Lower lobe of right lung (tissue), 2 donors: ENCODE measurements around the gene ALDH1A1. TPM values are rescaled to one million over a fixed set of nuclear protein-coding genes. Genes with fewer than 3 reads are reported as not detected.

ENCODE experiments used
- ATAC-seq, 2 donors: fragments of 200-7000 bp; cut with Tn5 transposase; one replicate each; pipeline ENCODE4 v1.9.1; 2020 to 2022; ENCODE audit warnings: mild to moderate bottlenecking in 2 of 2, moderate library complexity in 2 of 2
- DNase-seq: peaks from one replicate; pipeline ENCODE4 v3.0.0-alpha.2; 2020
- H3K27ac ChIP-seq: fragments of 200-600 bp; one replicate; pipeline ENCODE4 v1.8.0; 2022
- H3K27me3 ChIP-seq: fragments of 200-600 bp; one replicate; pipeline ENCODE4 v1.8.0; 2022; ENCODE audit warnings: low read depth
- H3K36me3 ChIP-seq: fragments of 200-600 bp; one replicate; pipeline ENCODE4 v1.8.0; 2022; ENCODE audit warnings: mild to moderate bottlenecking
- H3K4me1 ChIP-seq: fragments of 200-600 bp; one replicate; pipeline ENCODE4 v1.8.0; 2022
- H3K4me3 ChIP-seq: fragments of 200-600 bp; one replicate; pipeline ENCODE4 v1.8.0; 2022; ENCODE audit warnings: mild to moderate bottlenecking
- H3K9me3 ChIP-seq: fragments of 200-600 bp; one replicate; pipeline ENCODE4 v1.8.0; 2022
- CTCF ChIP-seq: fragments of 200-600 bp; IDR thresholded peaks from one replicate; pipeline ENCODE4 v1.8.0; 2022; ENCODE audit warnings: antibody characterized with exemption, mild to moderate bottlenecking
- intact Hi-C: fragments of 100-400 bp; cut with DNase I; formaldehyde crosslinking; loops from one replicate; pipeline ENCODE4 v1.11.0; 2022
- total RNA-seq: library from RNA; stranded (reverse); fragmentation: NEBNext Ultra II Directional; extraction: Animal tissue kit (Norgen Biotek cat#: 25700); gene quantifications from one replicate; pipeline ENCODE4 v1.2.1, GENCODE V29; 2021
- donor health status: DM: no; HTN: yes; CAD: no; lungs with severe emphysema.

Gene ALDH1A1
- total RNA-seq, 1 donor from 2014 or later = 238 TPM

GRCh38 chr9:72933730-72934665, 18.9 kb downstream of the ALDH1A1 start:
- no peak for TF ChIP-seq CTCF
- DNase-seq (no peak), ATAC-seq (no peak)
- Histone ChIP-seq H3K36me3 (peaks cover 21% of the 10 kb centered on the region), H3K27me3 (no peaks in the 10 kb centered on the region), H3K9me3 (no peaks in the 10 kb centered on the region), H3K27ac (no peak overlapping the region), H3K4me3 (no peak overlapping the region), H3K4me1 (peaks cover 11% of the 10 kb centered on the region)
- intact Hi-C loops = no loop called here

GRCh38 chr9:72932619-72933018, 20.2 kb downstream of the ALDH1A1 start:
- peaks cover 28% of the 10 kb centered on the region for H3K36me3 ChIP-seq
- no peak overlapping the region for H3K27ac ChIP-seq
- no peak for DNase-seq
- no peak overlapping the region for H3K4me3 ChIP-seq
- no peak for ATAC-seq
- no peak for TF ChIP-seq CTCF
- H3K4me1 ChIP-seq = peaks cover 11% of the 10 kb centered on the region
- H3K9me3 ChIP-seq = no peaks in the 10 kb centered on the region
- intact Hi-C loops = no loop called here
- no peaks in the 10 kb centered on the region for H3K27me3 ChIP-seq

- H3K9me3 ChIP-seq = no peaks in the 10 kb centered on the region
- intact Hi-C loops = no loop called here
- TF ChIP-seq CTCF = no peak
These were observed 21.0 kb downstream of the ALDH1A1 start for GRCh38 chr9:72931897-72932296.

GRCh38 chr9:72931437-72931836, 21.4 kb downstream of the ALDH1A1 start:
- H3K27me3 ChIP-seq = no peaks in the 10 kb centered on the region
- H3K36me3 ChIP-seq = peaks cover 39% of the 10 kb centered on the region
- peaks cover 11% of the 10 kb centered on the region for H3K4me1 ChIP-seq
- H3K27ac ChIP-seq = no peak overlapping the region
- H3K4me3 ChIP-seq = no peak overlapping the region
- DNase-seq = no peak
- ATAC-seq = peak; percentile 78 to 91
- no peaks in the 10 kb centered on the region for H3K9me3 ChIP-seq
- no peak for TF ChIP-seq CTCF
- intact Hi-C loops = no loop called here

More at GRCh38 chr9:72931897-72932296, 21.0 kb downstream of the ALDH1A1 start:
- no peaks in the 10 kb centered on the region for H3K27me3 ChIP-seq
- no peak overlapping the region for H3K27ac ChIP-seq
- DNase-seq = no peak
- peaks cover 11% of the 10 kb centered on the region for H3K4me1 ChIP-seq
- H3K4me3 ChIP-seq = no peak overlapping the region
- peaks cover 35% of the 10 kb centered on the region for H3K36me3 ChIP-seq
- peak; percentile 11 to 21 for ATAC-seq

GRCh38 chr9:72930828-72931227, 22.0 kb downstream of the ALDH1A1 start:
- DNase-seq = no peak

More at GRCh38 chr9:72930828-72931227, 22.0 kb downstream of the ALDH1A1 start:
- Histone ChIP-seq H3K9me3 (no peaks in the 10 kb centered on the region), H3K27ac (no peak overlapping the region), H3K27me3 (no peaks in the 10 kb centered on the region), H3K4me1 (peaks cover 11% of the 10 kb centered on the region), H3K4me3 (no peak overlapping the region), H3K36me3 (peaks cover 46% of the 10 kb centered on the region)
- no peak for ATAC-seq
- intact Hi-C loops = no loop called here
- no peak for TF ChIP-seq CTCF
